CD4-positive, CD25-positive, alpha-beta regulatory T cell (primary cell): ENCODE measurements around the gene PDE4B. TPM values are rescaled to one million over a fixed set of nuclear protein-coding genes. Genes with fewer than 3 reads are reported as not detected.
A peak's percentile ranks its signal among the peaks of the same experiment; 100 is the strongest.

Experiments
- ATAC-seq, 2 donors: fragments of 150-1000 bp; cut with Tn5 transposase; one replicate each; pipeline ENCODE4 v1.10.0; 2021; ENCODE audit warnings: low read depth in 2 of 2, moderate number of reproducible peaks in 2 of 2, moderate library complexity in 1 of 2
- DNase-seq, 3 donors: peaks; one replicate each; pipeline versions ENCODE4 v3.0.0 to v3.0.0-alpha.2; 2012 to 2022; ENCODE audit warnings: mixed read lengths in 1 of 3
- H3K27ac ChIP-seq: one replicate; pipeline ENCODE4 v1.7.0; 2013; ENCODE audit warnings: mild to moderate bottlenecking, low read length; ENCODE audit not compliant: insufficient read depth, poor library complexity, severe bottlenecking
- H3K27me3 ChIP-seq: one replicate; pipeline ENCODE4 v1.7.0; 2013; ENCODE audit warnings: low read length; ENCODE audit not compliant: control insufficient read depth, insufficient read depth
- H3K36me3 ChIP-seq: one replicate; pipeline ENCODE4 v1.7.0; 2013; ENCODE audit warnings: mild to moderate bottlenecking, low read length, moderate library complexity; ENCODE audit not compliant: control insufficient read depth, insufficient read depth
- H3K4me1 ChIP-seq: 2 replicates; pipeline ENCODE4 v1.7.0; 2013; ENCODE audit warnings: mild to moderate bottlenecking, low read length; ENCODE audit not compliant: insufficient read depth, control insufficient read depth, poor library complexity, severe bottlenecking
- H3K4me3 ChIP-seq: one replicate; pipeline ENCODE4 v1.7.0; 2013; ENCODE audit warnings: low read depth, mild to moderate bottlenecking, low read length, moderate library complexity
- H3K9me3 ChIP-seq, 2 experiments: 1 replicate in 1 of 2; 2 replicates in 1 of 2; pipeline ENCODE4 v1.7.0; 2013; ENCODE audit warnings: low read length in 2 of 2, mild to moderate bottlenecking in 1 of 2, moderate library complexity in 1 of 2; ENCODE audit not compliant: control insufficient read depth in 2 of 2
- H3K27ac Mint-ChIP-seq, 3 donors: one replicate each; pipeline ENCODE4 v1.8.0; 2020 to 2022; ENCODE audit warnings: mild to moderate bottlenecking in 3 of 3, mixed read lengths in 3 of 3, moderate library complexity in 2 of 3
- H3K27me3 Mint-ChIP-seq: one replicate; pipeline ENCODE4 v1.8.0; 2022; ENCODE audit warnings: mild to moderate bottlenecking, mixed read lengths
- H3K36me3 Mint-ChIP-seq: one replicate; pipeline ENCODE4 v1.8.0; 2020; ENCODE audit warnings: mixed read lengths
- H3K4me1 Mint-ChIP-seq, 4 donors: one replicate each; pipeline ENCODE4 v1.8.0; 2020 to 2022; ENCODE audit warnings: mixed read lengths in 4 of 4, mild to moderate bottlenecking in 1 of 4
- H3K4me3 Mint-ChIP-seq, 4 donors: one replicate each; pipeline ENCODE4 v1.8.0; 2020 to 2022; ENCODE audit warnings: mild to moderate bottlenecking in 4 of 4, mixed read lengths in 4 of 4, moderate library complexity in 3 of 4
- H3K9me3 Mint-ChIP-seq, 7 donors: one replicate each; pipeline ENCODE4 v1.8.0; 2020 to 2022; ENCODE audit warnings: mixed read lengths in 7 of 7, mild to moderate bottlenecking in 3 of 7, moderate library complexity in 2 of 7
- polyA plus RNA-seq, 4 donors: library from polyadenylated mRNA; unstranded; fragments of 300-500 nt; fragmentation: Illumina TruSeq; gene quantifications; one replicate each; pipeline ENCODE4 v1.2.3, GENCODE V29; 2021
- total RNA-seq: library from RNA; stranded (reverse); gene quantifications from one replicate; pipeline ENCODE4 v1.2.3, GENCODE V29; 2022

Gene PDE4B
- total and polyA plus RNA-seq, 5 donors from 2014 or later, result 63.9 to 200 (median 75.4) TPM

DNA sequence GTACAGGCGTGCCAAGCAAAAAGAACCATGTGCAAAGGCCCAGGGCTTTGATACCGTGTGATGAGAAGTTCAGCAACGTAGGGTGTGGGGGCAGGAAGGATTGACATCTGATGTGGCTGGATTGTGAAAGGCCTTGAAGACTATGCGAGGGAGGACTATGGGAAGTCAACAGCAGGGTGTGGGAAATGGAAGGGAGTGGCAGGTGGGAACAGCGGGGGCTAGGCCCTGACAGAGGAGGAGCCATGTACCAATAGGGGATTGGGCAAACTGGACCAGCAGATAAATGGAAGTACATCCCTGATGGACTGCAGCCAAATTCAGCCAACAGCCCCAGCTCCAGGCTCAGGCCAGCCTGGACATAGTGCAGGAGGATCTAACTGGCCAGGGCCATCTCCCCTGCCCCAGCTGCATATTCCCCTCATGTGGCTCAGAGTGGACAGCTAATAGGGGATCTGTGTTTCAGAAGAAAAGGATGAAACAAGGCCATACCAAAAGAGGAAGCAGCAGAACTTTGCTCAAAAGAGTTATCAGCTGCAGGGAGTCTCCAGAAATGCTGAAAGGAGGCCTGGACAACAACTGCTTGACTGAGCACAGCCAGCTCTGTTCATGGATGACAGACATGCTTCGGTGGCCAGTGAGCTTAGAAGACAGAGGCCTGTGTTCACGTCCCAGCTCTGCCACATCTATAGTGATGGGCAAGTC lies 601.0 kb downstream of the PDE4B start:
- ATAC-seq, result no peak
- H3K27me3 Mint-ChIP-seq, result no peaks in the 10 kb centered on the region
- Histone ChIP-seq H3K36me3 (no peaks in the 10 kb centered on the region), H3K4me1 (no peaks in the 10 kb centered on the region), H3K9me3 (no peaks in the 10 kb centered on the region), H3K27ac (no peak overlapping the region), H3K27me3 (no peaks in the 10 kb centered on the region), H3K4me3 (no peak overlapping the region)
- peak overlapping the region in 1 of 3 donors; percentile 18 for H3K27ac Mint-ChIP-seq
- no peak for DNase-seq
- peaks cover 0 to 12% (median 6%) of the 10 kb centered on the region in 4 donors for H3K4me1 Mint-ChIP-seq
- H3K4me3 Mint-ChIP-seq, result no peak overlapping the region
- H3K36me3 Mint-ChIP-seq, result peaks cover 4% of the 10 kb centered on the region
- H3K9me3 Mint-ChIP-seq, result peaks cover 0 to 5% (median 2%) of the 10 kb centered on the region in 7 donors

DNA sequence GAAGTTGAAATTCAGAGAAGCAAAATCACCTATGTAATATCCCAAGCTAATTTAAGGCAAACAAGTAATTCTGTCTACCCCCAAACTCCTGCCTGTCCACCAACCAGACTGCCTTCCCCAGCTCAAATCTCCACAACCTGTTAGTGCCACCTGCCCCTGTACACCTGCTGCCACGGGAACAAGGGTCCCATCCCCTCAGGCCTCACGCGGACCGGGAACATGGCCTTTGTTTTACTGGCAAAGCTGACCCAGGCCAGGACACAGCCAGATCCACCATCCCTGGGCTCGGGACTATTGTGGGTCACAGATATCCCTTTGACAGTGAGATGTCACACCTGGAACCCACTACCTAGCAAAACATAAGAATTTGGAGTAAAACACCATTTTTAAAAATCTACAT lies 601.9 kb downstream of the PDE4B start:
- H3K27ac ChIP-seq, result no peak overlapping the region
- no peak overlapping the region for H3K4me3 ChIP-seq
- Mint-ChIP-seq H3K27ac (peak overlapping the region in 1 of 3 donors; percentile 38), H3K4me3 (no peak overlapping the region), H3K9me3 (peaks cover 0 to 3% (median under 1%) of the 10 kb centered on the region in 7 donors), H3K36me3 (peaks cover 2% of the 10 kb centered on the region), H3K4me1 (peaks cover 5 to 18% (median 7%) of the 10 kb centered on the region in 4 donors), H3K27me3 (no peaks in the 10 kb centered on the region)
- H3K27me3 ChIP-seq, result no peaks in the 10 kb centered on the region
- DNase-seq (no peak), ATAC-seq (no peak)
- H3K36me3 ChIP-seq, result no peaks in the 10 kb centered on the region
- no peaks in the 10 kb centered on the region for H3K9me3 ChIP-seq
- H3K4me1 ChIP-seq, result no peaks in the 10 kb centered on the region

DNA sequence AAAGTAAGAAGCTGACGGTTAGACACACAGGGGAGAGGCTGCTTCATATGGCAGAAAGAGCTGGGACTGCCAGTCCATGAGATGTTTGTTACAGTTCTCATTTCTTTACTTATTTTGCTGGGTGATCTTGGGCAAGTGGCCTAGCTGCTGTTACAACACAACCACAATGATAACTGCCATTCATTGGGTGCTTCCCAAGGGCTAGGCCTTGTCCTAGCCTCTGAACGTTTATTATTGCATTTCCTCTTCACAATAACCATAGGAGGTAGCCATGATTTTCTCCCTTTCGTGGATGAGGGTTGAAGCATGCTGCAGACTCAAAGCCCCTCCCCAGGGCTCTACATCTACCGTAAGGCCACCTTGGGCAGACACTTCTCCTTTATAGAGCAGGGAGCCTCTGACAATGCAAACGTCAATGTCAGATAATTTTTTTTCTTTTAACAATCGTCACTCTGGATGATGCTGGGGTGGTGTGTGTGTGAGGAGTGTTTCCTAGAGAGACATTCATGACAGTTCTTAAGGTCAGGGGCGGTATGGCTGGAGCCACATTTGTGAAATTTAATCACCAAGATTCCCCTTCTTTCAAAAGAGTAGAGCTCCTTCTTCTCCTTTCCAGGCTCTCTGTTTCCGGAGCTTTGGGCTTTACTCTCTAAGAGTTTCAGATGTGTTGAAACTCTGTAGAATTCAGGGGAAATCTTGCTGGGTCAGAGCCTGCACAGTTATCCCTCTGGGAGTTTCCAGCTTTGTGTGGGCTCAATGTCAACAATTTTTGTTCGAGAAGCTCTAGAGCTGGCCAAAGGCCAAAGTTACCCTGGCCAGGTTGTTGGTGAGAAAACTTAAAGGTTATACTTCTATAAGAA lies 602.7 kb downstream of the PDE4B start:
- DNase-seq (no peak), ATAC-seq (peak; percentile 11 to 45)
- H3K4me1 Mint-ChIP-seq, result peaks cover 5 to 26% (median 13%) of the 10 kb centered on the region in 4 donors
- no peaks in the 10 kb centered on the region for H3K27me3 Mint-ChIP-seq
- H3K36me3 ChIP-seq, result no peaks in the 10 kb centered on the region
- no peaks in the 10 kb centered on the region for H3K36me3 Mint-ChIP-seq
- H3K27me3 ChIP-seq, result no peaks in the 10 kb centered on the region
- no peak overlapping the region for H3K27ac ChIP-seq
- no peaks in the 10 kb centered on the region for H3K9me3 ChIP-seq
- peaks cover 0 to 2% (median 0%) of the 10 kb centered on the region in 7 donors for H3K9me3 Mint-ChIP-seq
- H3K4me3 Mint-ChIP-seq, result no peak overlapping the region
- H3K4me1 ChIP-seq, result no peaks in the 10 kb centered on the region
- H3K27ac Mint-ChIP-seq, result peak overlapping the region in 1 of 3 donors; percentile 69
- no peak overlapping the region for H3K4me3 ChIP-seq

DNA sequence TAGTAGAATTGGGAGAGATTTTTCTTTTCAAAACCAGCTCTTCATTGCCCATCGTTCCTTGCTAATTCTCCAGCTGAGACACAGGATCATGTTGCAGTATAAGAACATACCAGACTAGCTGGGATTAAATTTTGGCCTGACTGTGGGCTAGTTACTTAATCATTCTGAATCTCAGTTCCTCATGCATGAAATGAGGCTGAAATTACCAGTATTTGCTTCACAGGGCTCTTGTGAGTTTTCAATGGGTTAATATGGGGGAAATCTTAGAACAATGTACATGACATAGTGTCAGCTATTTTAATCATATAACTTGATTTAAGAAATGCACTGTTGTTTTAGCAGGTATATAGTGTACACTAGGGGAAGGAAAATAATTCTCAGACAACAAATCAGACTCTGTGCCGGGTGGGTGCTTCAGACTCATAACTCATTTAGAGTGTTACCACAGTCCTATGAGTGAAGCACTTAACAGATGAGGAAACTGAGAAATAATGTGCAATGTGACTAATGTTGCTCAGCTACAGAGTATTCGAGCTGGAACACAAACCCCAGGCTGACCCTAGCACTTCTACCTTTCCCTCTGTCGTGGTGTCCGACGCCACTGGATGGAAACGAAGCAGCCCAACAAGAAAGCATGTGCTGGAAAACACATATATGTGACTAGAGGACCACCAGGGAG lies 603.7 kb downstream of the PDE4B start:
- Histone ChIP-seq H3K27ac (no peak overlapping the region), H3K27me3 (no peaks in the 10 kb centered on the region), H3K9me3 (no peaks in the 10 kb centered on the region), H3K4me3 (no peak overlapping the region), H3K4me1 (no peaks in the 10 kb centered on the region), H3K36me3 (no peaks in the 10 kb centered on the region)
- Mint-ChIP-seq H3K27ac (no peak overlapping the region), H3K36me3 (no peaks in the 10 kb centered on the region), H3K4me3 (no peak overlapping the region), H3K9me3 (no peaks in the 10 kb centered on the region), H3K4me1 (peaks cover 5 to 36% (median 16%) of the 10 kb centered on the region in 4 donors), H3K27me3 (no peaks in the 10 kb centered on the region)
- peak; percentile 24 to 31 for ATAC-seq
- no peak for DNase-seq

DNA sequence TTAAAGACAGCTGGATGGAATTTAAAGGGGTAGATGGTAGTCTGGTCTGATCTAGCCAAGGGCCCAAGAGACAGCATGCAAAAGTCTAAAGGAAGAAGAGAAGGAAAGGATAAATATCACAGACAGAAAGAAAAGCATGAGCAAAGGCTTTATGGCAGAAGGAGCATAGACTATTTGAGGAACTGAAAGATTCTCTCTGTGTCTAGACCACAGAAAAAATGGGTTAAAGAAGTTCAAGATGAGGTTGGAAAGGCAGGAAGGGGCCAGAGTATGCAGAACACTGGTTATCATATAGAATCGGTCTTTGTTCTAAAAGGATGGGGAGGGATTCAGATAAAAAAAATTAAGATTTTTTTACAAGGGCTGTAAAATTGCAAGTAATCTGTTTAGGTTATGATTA lies 604.5 kb downstream of the PDE4B start:
- Histone ChIP-seq H3K27me3 (no peaks in the 10 kb centered on the region), H3K4me3 (no peak overlapping the region), H3K27ac (no peak overlapping the region), H3K4me1 (no peaks in the 10 kb centered on the region), H3K36me3 (no peaks in the 10 kb centered on the region), H3K9me3 (no peaks in the 10 kb centered on the region)
- Mint-ChIP-seq H3K4me3 (no peak overlapping the region), H3K36me3 (no peaks in the 10 kb centered on the region), H3K27ac (no peak overlapping the region), H3K9me3 (no peaks in the 10 kb centered on the region), H3K27me3 (no peaks in the 10 kb centered on the region), H3K4me1 (peaks cover 5 to 40% (median 16%) of the 10 kb centered on the region in 4 donors)
- no peak for DNase-seq
- no peak for ATAC-seq

DNA sequence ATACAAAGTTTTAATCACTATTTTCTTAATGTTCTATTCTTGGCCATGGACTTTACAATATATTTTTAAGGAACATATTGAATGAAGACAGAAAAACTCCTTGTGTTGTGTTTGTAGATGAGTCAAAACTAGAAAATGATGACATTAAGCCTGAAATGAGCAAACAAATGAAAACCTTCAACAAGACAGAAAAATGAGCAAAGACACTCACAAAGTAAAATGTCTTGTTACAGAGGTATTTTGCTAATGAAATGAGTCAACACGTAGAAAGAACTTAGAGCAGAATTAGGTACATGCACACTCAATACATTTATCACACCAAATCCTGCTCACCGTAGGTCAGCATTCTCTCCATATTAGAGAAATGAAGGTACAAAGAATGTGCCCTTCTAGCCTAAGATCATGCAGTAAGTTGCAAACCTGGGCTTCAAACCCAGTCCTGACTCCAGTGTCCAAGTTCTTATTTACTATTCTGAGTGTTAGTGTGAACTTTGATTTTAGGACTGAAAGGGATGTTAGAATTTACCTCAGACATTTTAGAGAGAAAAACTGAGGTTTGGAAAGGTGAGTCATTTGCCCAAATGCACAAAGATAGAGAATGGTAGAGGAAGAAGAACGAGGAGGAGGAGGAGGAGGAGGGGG lies 607.3 kb downstream of the PDE4B start:
- Mint-ChIP-seq H3K27ac (peak overlapping the region in 2 of 3 donors; percentile 41 to 84), H3K4me3 (no peak overlapping the region), H3K4me1 (peaks cover 5 to 40% (median 17%) of the 10 kb centered on the region in 4 donors), H3K36me3 (no peaks in the 10 kb centered on the region), H3K9me3 (no peaks in the 10 kb centered on the region), H3K27me3 (no peaks in the 10 kb centered on the region)
- no peaks in the 10 kb centered on the region for H3K36me3 ChIP-seq
- H3K4me3 ChIP-seq, result no peak overlapping the region
- ATAC-seq, result no peak
- H3K27ac ChIP-seq, result no peak overlapping the region
- peak in 1 of 3 donors; percentile 60 for DNase-seq
- H3K4me1 ChIP-seq, result no peaks in the 10 kb centered on the region
- no peaks in the 10 kb centered on the region for H3K27me3 ChIP-seq
- H3K9me3 ChIP-seq, result no peaks in the 10 kb centered on the region

DNA sequence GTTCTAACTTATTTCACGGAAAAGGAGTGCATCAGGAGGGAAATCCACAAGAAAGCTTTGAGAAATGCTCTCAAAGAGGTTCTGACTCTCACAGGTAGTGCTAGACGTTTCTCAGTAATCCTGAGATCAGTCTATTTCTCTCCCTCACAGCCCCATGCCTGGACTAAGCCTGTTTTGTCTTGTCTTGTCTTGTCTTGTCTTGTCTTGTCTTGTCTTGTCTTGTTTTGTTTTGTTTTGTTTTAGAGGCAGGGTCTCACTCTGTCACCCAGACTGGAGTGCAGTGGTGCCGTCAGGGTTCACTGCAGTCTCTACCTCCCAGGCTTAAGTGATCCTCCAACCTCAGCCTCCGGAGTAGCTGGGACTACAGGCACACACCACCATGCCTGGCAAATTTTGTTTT lies 608.0 kb downstream of the PDE4B start:
- H3K4me1 Mint-ChIP-seq, result peaks cover 5 to 40% (median 16%) of the 10 kb centered on the region in 4 donors
- no peak for ATAC-seq
- no peaks in the 10 kb centered on the region for H3K9me3 Mint-ChIP-seq
- no peaks in the 10 kb centered on the region for H3K9me3 ChIP-seq
- H3K4me1 ChIP-seq, result no peaks in the 10 kb centered on the region
- no peaks in the 10 kb centered on the region for H3K27me3 Mint-ChIP-seq
- H3K27me3 ChIP-seq, result no peaks in the 10 kb centered on the region
- peak overlapping the region in 1 of 3 donors; percentile 62 for H3K27ac Mint-ChIP-seq
- H3K36me3 Mint-ChIP-seq, result no peaks in the 10 kb centered on the region
- no peak for DNase-seq
- H3K4me3 ChIP-seq, result no peak overlapping the region
- peak overlapping the region in 1 of 4 donors; percentile 42 for H3K4me3 Mint-ChIP-seq
- H3K36me3 ChIP-seq, result no peaks in the 10 kb centered on the region
- no peak overlapping the region for H3K27ac ChIP-seq
